Stimulated activated CD8-positive, alpha-beta memory T cell treated with anti-CD3 and anti-CD28 coated beads, Interleukin-15, amount 100 ng/mL, for 1 hour (primary cell): ENCODE results near the gene XRCC5.
"Not testable (repeated sequence)": the region's sequence is repeated elsewhere in the genome, so short reads cannot be mapped to it uniquely, and the experiment has no call there.

Experiments
- DNase-seq: peaks from one replicate; pipeline ENCODE4 v3.0.0-alpha.2; 2020; ENCODE audit warnings: low read depth

Gene XRCC5

GRCh38 chr2:216108967-216109921 is at the start of gene XRCC5:
XRCC5 (plus strand) TSS chr2:216109348; CDS start chr2:216109437, 89 bp downstream.
- DNase-seq = peak; percentile 95

GRCh38 chr2:216064014-216064630 is 45.0 kb upstream of the XRCC5 start:
- DNase-seq = no peak

GRCh38 chr2:216064665-216065064 is 44.5 kb upstream of the XRCC5 start:
- no peak for DNase-seq

- DNase-seq = no peak
Observed at GRCh38 chr2:216066230-216066629, 42.9 kb upstream of the XRCC5 start.

- no peak for DNase-seq
Observed at GRCh38 chr2:216069028-216069427, 40.1 kb upstream of the XRCC5 start.

- DNase-seq = no peak
Observed at GRCh38 chr2:216070195-216070594, 39.0 kb upstream of the XRCC5 start.

GRCh38 chr2:216071111-216071851 is 37.9 kb upstream of the XRCC5 start:
- no peak for DNase-seq

- no peak for DNase-seq
Observed at GRCh38 chr2:216072473-216072872, 36.7 kb upstream of the XRCC5 start.

GRCh38 chr2:216073773-216074172 is 35.4 kb upstream of the XRCC5 start:
- DNase-seq = no peak

- no peak for DNase-seq
Observed at GRCh38 chr2:216074380-216074779, 34.8 kb upstream of the XRCC5 start.

- DNase-seq = no peak
Observed at GRCh38 chr2:216074794-216075193, 34.4 kb upstream of the XRCC5 start.

GRCh38 chr2:216075510-216076485 is 33.4 kb upstream of the XRCC5 start:
- DNase-seq = no peak

- no peak for DNase-seq
Observed at GRCh38 chr2:216078776-216079175, 30.4 kb upstream of the XRCC5 start.

- not testable (repeated sequence) for DNase-seq
Observed at GRCh38 chr2:216080048-216080447, 29.1 kb upstream of the XRCC5 start.

GRCh38 chr2:216081012-216081411 is 28.1 kb upstream of the XRCC5 start:
- no peak for DNase-seq

GRCh38 chr2:216081487-216082116 is 27.5 kb upstream of the XRCC5 start, which contains the start of the genes PECR and TMEM169:
PECR (minus strand) TSS chr2:216081809; CDS start chr2:216081741, 68 bp downstream.
TMEM169 (plus strand) TSS chr2:216081919; CDS start chr2:216095964, 14,045 bp downstream.
- DNase-seq = peak; percentile 51

- DNase-seq = no peak
Observed at GRCh38 chr2:216082117-216082711, 26.9 kb upstream of the XRCC5 start.

GRCh38 chr2:216082805-216083204 is 26.3 kb upstream of the XRCC5 start:
- DNase-seq = no peak

GRCh38 chr2:216083464-216084281 is 25.5 kb upstream of the XRCC5 start:
- no peak for DNase-seq
